Ureter (tissue), 1 donor: ENCODE measurements around the gene RTL10. TPM values are rescaled to one million over a fixed set of nuclear protein-coding genes. Genes with fewer than 3 reads are reported as not detected.

Source experiments
- DNase-seq: peaks from one replicate; pipeline ENCODE4 v3.0.0-alpha.2; 2020; ENCODE audit warnings: low spot score
- total RNA-seq: library from RNA; stranded (reverse); gene quantifications from one replicate; pipeline ENCODE4 v1.2.4, GENCODE V29; 2023
- donor health status: DM: yes; HTN: yes; CAD: no.

RTL10 gene
- total RNA-seq, 1 donor from 2014 or later, result 28.6 TPM

GRCh38 chr22:19863571-19863970 lies 8.9 kb upstream of the RTL10 start:
- no peak for DNase-seq

- no peak for DNase-seq
Observed at GRCh38 chr22:19862619-19863246, 8.1 kb upstream of the RTL10 start.

GRCh38 chr22:19859861-19860510 lies 5.3 kb upstream of the RTL10 start:
- DNase-seq, result no peak

- DNase-seq, result no peak
Observed at GRCh38 chr22:19857382-19857781, 2.7 kb upstream of the RTL10 start.

- DNase-seq, result peak; percentile 58
Observed at GRCh38 chr22:19855504-19856409, 1.1 kb upstream of the RTL10 start.

- DNase-seq, result no peak
Observed at GRCh38 chr22:19853879-19854777, 546 bp downstream of the RTL10 start.

- no peak for DNase-seq
Observed at GRCh38 chr22:19853058-19853878, 1.4 kb downstream of the RTL10 start.

GRCh38 chr22:19852177-19852781 lies 2.4 kb downstream of the RTL10 start:
- DNase-seq, result no peak

- no peak for DNase-seq
Observed at GRCh38 chr22:19851291-19852176, 3.1 kb downstream of the RTL10 start.

- DNase-seq, result no peak
Observed at GRCh38 chr22:19850763-19851109, 3.9 kb downstream of the RTL10 start.

GRCh38 chr22:19849835-19850762 lies 4.6 kb downstream of the RTL10 start:
- DNase-seq, result peak; percentile 70

GRCh38 chr22:19848298-19849224 lies 6.1 kb downstream of the RTL10 start:
- no peak for DNase-seq

GRCh38 chr22:19847345-19847632 lies 7.4 kb downstream of the RTL10 start:
- DNase-seq, result no peak

- no peak for DNase-seq
Observed at GRCh38 chr22:19846620-19847344, 7.9 kb downstream of the RTL10 start.

GRCh38 chr22:19845054-19845722 lies 9.5 kb downstream of the RTL10 start:
- DNase-seq, result no peak
